BLaER1 (cell line): ENCODE results near the gene MRPS5.
"Not testable (repeated sequence)": the region's sequence is repeated elsewhere in the genome, so short reads cannot be mapped to it uniquely, and the experiment has no call there.

Source experiments
- H3K27ac ChIP-seq: shearing (Covaris generic); formaldehyde crosslinking; 2 replicates; pipeline ENCODE4 v1.8.1; 2022
- H3K27me3 ChIP-seq: shearing (Covaris generic); formaldehyde crosslinking; 2 replicates; pipeline ENCODE4 v1.8.1; 2022
- H3K36me3 ChIP-seq: shearing (Covaris generic); formaldehyde crosslinking; 2 replicates; pipeline ENCODE4 v1.8.1; 2022
- H3K4me1 ChIP-seq: shearing (Covaris generic); formaldehyde crosslinking; 2 replicates; pipeline ENCODE4 v1.8.1; 2022
- H3K4me2 ChIP-seq: shearing (Covaris generic); formaldehyde crosslinking; 2 replicates; pipeline ENCODE4 v1.8.1; 2022
- H3K4me3 ChIP-seq: shearing (Covaris generic); formaldehyde crosslinking; 2 replicates; pipeline ENCODE4 v1.8.1; 2022
- H3K9ac ChIP-seq: shearing (Covaris generic); formaldehyde crosslinking; 2 replicates; pipeline ENCODE4 v1.8.1; 2022
- H3K9me3 ChIP-seq: shearing (Covaris generic); formaldehyde crosslinking; 2 replicates; pipeline ENCODE4 v1.8.1; 2022
- H4K20me1 ChIP-seq: shearing (Covaris generic); formaldehyde crosslinking; 2 replicates; pipeline ENCODE4 v1.8.1; 2022
- Cebpa-rat ChIP-seq: shearing (Covaris generic); IDR thresholded peaks from 2 replicates; pipeline ENCODE4 v1.8.1; 2022

Gene MRPS5

DNA sequence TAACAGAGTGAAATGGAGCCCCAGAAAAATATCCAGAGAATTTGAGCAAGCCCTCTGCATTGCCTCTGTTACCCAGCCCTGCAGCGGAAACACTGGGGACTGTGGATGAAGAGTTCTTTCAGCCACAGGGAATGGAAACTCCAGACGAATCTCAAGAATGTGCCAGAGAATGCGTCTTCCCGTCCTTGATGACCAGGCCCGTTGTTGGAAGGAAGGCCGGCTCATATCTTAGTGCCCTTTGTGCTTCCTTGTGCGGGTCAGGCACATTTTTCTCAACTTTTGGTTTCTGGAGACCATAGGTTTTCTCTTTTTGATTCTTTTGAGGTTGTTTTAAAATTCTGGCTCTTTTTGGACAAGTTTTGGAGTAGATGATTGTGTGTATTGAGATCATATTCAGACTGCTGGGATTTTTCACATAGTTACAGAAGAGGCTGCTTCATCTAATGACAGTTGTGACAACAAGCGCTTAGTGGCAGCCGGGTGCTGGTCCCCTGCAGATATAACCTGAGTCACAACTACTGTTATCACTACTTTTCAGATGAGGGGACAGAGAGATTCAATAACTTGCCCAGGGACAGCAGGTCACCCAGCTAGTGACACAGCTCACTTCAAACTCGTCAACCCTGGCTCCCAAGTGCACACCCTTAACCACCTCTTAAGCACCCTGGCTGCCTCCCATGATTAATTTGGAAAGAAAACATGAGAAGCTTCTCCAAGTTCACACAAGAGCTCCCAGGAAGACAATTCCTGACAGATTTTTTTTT, 80.4 kb downstream of the MRPS5 start:
- Histone ChIP-seq H4K20me1 (no peaks in the 10 kb centered on the region), H3K4me3 (no peak overlapping the region), H3K36me3 (no peaks in the 10 kb centered on the region), H3K4me2 (no peak overlapping the region), H3K9ac (no peak overlapping the region), H3K9me3 (peaks cover 8% of the 10 kb centered on the region; the same call in 1 of the 2 replicates), H3K27ac (no peak overlapping the region), H3K27me3 (no peaks in the 10 kb centered on the region), H3K4me1 (no peaks in the 10 kb centered on the region)
- TF ChIP-seq Cebpa-rat: no peak

- Histone ChIP-seq H3K27me3 (no peaks in the 10 kb centered on the region), H3K9ac (no peak overlapping the region), H3K4me1 (no peaks in the 10 kb centered on the region), H3K4me3 (no peak overlapping the region), H4K20me1 (no peaks in the 10 kb centered on the region), H3K4me2 (no peak overlapping the region), H3K36me3 (no peaks in the 10 kb centered on the region), H3K9me3 (peaks cover 8% of the 10 kb centered on the region; the same call in 1 of the 2 replicates), H3K27ac (no peak overlapping the region)
- no peak for TF ChIP-seq Cebpa-rat
Measured at GRCh38 chr2:95040426-95040825, 81.2 kb downstream of the MRPS5 start.

DNA sequence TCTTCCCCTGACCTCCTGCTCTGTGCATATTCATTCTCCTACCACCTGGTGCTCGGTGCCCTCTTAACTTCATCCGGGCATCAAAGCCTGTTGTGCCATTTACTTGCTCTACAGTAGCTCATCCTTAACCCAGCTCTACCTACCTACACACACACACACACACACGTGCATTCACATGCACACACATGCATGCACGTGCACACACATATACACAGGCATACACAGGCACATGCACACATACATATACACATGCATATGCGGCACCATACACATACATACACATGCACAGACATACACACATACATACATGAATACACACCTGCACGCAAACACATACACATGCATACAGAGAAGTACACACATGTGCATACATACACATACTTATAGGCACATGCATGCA, 81.6 kb downstream of the MRPS5 start:
- Histone ChIP-seq H3K4me1 (no peaks in the 10 kb centered on the region), H3K27me3 (no peaks in the 10 kb centered on the region), H3K36me3 (no peaks in the 10 kb centered on the region), H3K9ac (no peak overlapping the region), H3K9me3 (peaks cover 8% of the 10 kb centered on the region; the same call in 1 of the 2 replicates), H3K27ac (no peak overlapping the region), H3K4me2 (no peak overlapping the region), H4K20me1 (no peaks in the 10 kb centered on the region), H3K4me3 (no peak overlapping the region)
- no peak for TF ChIP-seq Cebpa-rat

GRCh38 chr2:95039363-95039762, 82.2 kb downstream of the MRPS5 start:
- H3K4me3 ChIP-seq: no peak overlapping the region
- H4K20me1 ChIP-seq: no peaks in the 10 kb centered on the region
- peaks cover 8% of the 10 kb centered on the region; the same call in 1 of the 2 replicates for H3K9me3 ChIP-seq
- TF ChIP-seq Cebpa-rat: no peak
- no peaks in the 10 kb centered on the region for H3K4me1 ChIP-seq
- no peaks in the 10 kb centered on the region for H3K27me3 ChIP-seq
- no peak overlapping the region for H3K4me2 ChIP-seq
- H3K27ac ChIP-seq: no peak overlapping the region
- H3K9ac ChIP-seq: no peak overlapping the region
- H3K36me3 ChIP-seq: no peaks in the 10 kb centered on the region

DNA sequence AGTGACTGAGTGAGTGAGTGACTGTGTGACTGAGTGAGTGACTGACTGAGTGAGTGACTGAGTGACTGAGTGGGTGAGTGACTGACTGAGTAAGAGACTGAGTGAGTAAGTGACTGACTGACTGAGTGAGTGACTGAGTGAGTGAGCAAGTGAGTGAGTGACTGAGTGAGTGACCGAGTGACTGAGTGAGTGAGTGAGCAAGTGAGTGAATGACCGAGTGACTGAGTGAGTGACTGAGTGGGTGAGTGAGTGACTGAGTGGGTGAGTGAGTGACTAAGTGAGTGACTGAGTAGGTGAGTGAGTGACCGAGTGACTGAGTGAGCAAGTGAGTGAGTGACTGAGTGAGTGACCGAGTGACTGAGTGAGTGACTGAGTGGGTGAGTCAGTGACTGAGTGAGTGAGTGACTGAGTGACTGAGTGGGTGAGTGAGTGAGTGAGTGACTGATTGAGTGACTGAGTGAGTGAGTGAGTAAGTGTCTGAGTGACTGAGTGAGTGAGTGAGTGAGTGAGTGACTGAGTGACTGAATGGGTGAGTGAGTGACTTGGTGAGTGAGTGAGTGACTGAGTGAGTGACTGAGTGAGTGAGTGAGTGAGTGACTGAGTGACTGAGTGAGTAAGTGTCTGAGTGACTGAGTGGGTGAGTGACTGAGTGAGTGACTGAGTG, 82.8 kb downstream of the MRPS5 start:
- no peak for TF ChIP-seq Cebpa-rat
- H3K27me3 ChIP-seq: no peaks in the 10 kb centered on the region
- no peaks in the 10 kb centered on the region for H4K20me1 ChIP-seq
- H3K27ac ChIP-seq: no peak overlapping the region
- H3K36me3 ChIP-seq: no peaks in the 10 kb centered on the region
- no peaks in the 10 kb centered on the region for H3K4me1 ChIP-seq
- H3K9me3 ChIP-seq: peaks cover 8% of the 10 kb centered on the region; the same call in 1 of the 2 replicates
- no peak overlapping the region for H3K9ac ChIP-seq
- no peak overlapping the region for H3K4me3 ChIP-seq
- H3K4me2 ChIP-seq: no peak overlapping the region

GRCh38 chr2:95037841-95038585, 83.6 kb downstream of the MRPS5 start:
- not testable (repeated sequence) for H3K9ac ChIP-seq, H3K4me3 ChIP-seq, H3K27ac ChIP-seq, H4K20me1 ChIP-seq, H3K4me1 ChIP-seq, H3K9me3 ChIP-seq, H3K27me3 ChIP-seq, H3K36me3 ChIP-seq, H3K4me2 ChIP-seq

GRCh38 chr2:95037384-95037839, 84.2 kb downstream of the MRPS5 start:
- Histone ChIP-seq H3K27ac (no peak overlapping the region), H3K9ac (no peak overlapping the region), H3K36me3 (no peaks in the 10 kb centered on the region), H3K4me3 (no peak overlapping the region), H3K27me3 (no peaks in the 10 kb centered on the region), H3K9me3 (peaks cover 8% of the 10 kb centered on the region; the same call in 1 of the 2 replicates), H3K4me1 (no peaks in the 10 kb centered on the region), H3K4me2 (no peak overlapping the region), H4K20me1 (no peaks in the 10 kb centered on the region)
- TF ChIP-seq Cebpa-rat: no peak

DNA sequence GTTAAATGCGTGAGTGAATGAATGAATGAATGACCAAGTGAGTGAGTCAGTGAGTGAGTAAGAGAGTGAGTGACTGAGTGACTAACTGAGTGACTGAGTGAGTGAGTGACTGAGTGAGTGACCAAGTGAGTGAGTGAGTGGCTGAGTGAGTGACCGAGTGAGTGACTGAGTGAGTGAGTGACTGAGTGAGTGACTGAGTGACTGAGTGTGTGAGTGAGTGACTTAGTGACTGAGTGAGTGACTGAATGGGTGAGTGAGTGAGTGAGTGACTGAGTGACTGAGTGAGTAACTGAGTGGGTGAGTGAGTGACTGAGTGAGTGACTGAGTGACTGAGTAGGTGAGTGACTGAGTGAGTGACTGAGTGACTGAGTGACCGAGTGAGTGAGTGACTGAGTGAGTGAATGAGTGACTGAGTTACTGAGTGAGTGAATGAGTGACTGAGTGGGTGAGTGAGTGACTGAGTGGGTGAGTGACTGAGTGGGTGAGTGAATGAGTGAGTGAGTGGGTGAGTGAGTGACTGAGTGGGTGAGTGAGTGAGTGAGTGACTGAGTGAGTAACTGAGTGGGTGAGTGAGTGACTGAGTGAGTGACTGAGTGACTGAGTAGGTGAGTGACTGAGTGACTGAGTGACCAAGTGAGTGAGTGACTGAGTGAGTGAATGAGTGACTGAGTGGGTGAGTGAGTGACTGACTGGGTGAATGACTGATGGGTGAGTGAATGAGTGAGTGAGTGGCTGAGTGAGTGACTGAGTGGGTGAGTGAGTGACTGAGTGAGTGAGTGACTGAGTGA, 84.8 kb downstream of the MRPS5 start:
- Histone ChIP-seq H3K4me2 (no peak overlapping the region), H3K4me1 (no peaks in the 10 kb centered on the region), H3K36me3 (no peaks in the 10 kb centered on the region), H3K9ac (no peak overlapping the region), H3K27me3 (no peaks in the 10 kb centered on the region), H3K4me3 (no peak overlapping the region), H3K9me3 (peaks cover 8% of the 10 kb centered on the region; the same call in 1 of the 2 replicates), H3K27ac (no peak overlapping the region), H4K20me1 (no peaks in the 10 kb centered on the region)
- no peak for TF ChIP-seq Cebpa-rat
